ENCODE results near the gene ARID3A.
"Not testable (repeated sequence)": the region's sequence is repeated elsewhere in the genome, so short reads cannot be mapped to it uniquely, and the experiment has no call there.

ARID3A gene

DNA sequence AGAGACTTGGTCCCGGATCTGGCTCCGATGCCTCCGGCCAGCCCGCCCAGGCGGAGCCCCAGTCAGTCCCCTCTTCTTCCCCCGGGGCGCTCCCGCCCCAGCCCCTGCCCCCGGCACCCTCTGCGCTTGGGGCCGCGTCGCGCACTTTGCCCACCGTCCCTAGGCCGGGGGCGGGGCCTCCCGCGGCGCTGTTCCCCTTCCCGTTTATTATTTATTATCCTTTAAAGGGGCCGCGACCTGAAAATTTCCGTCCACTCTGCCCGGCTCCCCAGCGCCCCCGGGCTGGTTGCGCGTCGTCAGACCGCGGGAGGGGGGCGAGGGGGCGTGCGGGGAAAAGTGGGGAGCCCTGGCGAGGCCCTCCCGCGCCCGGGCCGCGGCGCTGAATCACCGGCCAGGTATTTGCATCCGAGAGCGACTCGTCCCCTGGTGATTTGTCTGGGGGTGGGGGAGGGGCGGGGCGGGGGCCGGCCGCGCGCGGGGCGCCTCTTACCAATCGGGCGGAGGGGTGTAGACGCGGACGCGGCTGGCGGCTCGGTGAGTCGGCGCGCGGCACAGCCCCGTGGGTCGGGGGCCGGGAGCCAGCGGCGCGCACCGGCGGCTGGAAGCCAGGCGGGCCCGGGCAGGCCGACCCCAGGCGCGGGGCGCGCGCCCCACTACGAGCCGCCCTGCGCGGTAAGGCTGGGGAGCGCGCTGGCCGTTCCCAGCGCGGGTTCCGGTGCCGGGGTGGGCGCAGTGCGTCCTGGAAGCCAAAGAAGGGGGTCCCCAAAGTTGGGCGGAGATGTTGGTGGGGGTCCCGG is at the start of gene ARID3A:
TSS of gene ARID3A (plus strand) at position 510 of the 797 bp plus-strand sequence. CDS start 3,494 bp downstream, outside the sequence.
- TF ChIP-seq, protein P1, sequence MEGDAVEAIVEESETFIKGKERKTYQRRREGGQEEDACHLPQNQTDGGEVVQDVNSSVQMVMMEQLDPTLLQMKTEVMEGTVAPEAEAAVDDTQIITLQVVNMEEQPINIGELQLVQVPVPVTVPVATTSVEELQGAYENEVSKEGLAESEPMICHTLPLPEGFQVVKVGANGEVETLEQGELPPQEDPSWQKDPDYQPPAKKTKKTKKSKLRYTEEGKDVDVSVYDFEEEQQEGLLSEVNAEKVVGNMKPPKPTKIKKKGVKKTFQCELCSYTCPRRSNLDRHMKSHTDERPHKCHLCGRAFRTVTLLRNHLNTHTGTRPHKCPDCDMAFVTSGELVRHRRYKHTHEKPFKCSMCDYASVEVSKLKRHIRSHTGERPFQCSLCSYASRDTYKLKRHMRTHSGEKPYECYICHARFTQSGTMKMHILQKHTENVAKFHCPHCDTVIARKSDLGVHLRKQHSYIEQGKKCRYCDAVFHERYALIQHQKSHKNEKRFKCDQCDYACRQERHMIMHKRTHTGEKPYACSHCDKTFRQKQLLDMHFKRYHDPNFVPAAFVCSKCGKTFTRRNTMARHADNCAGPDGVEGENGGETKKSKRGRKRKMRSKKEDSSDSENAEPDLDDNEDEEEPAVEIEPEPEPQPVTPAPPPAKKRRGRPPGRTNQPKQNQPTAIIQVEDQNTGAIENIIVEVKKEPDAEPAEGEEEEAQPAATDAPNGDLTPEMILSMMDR (IDR thresholded peaks at IDR 0.05; ENCODE audit: insufficient read depth, missing control alignments): no peak
- no peak for FAIRE-seq
- DNase-seq (ENCODE audit: insufficient read length, low spot score): peak; percentile 94

GRCh38 chr19:876089-876488 is 49.7 kb upstream of the ARID3A start:
- TF ChIP-seq, protein P1 (IDR thresholded peaks at IDR 0.05; ENCODE audit: insufficient read depth, missing control alignments): no peak
- no peak for FAIRE-seq
- DNase-seq (ENCODE audit: insufficient read length, low spot score): no peak

- DNase-seq (ENCODE audit: insufficient read length, low spot score) (no peak), FAIRE-seq (no peak)
- TF ChIP-seq, protein P1 (IDR thresholded peaks at IDR 0.05; ENCODE audit: insufficient read depth, missing control alignments): no peak
Observed at GRCh38 chr19:876780-877314, 49.0 kb upstream of the ARID3A start.

GRCh38 chr19:877992-878660 is 47.7 kb upstream of the ARID3A start:
- not testable (repeated sequence) for FAIRE-seq; DNase-seq (ENCODE audit: insufficient read length, low spot score)

- not testable (repeated sequence) for FAIRE-seq
Observed at GRCh38 chr19:878751-879561, 46.9 kb upstream of the ARID3A start.

DNA sequence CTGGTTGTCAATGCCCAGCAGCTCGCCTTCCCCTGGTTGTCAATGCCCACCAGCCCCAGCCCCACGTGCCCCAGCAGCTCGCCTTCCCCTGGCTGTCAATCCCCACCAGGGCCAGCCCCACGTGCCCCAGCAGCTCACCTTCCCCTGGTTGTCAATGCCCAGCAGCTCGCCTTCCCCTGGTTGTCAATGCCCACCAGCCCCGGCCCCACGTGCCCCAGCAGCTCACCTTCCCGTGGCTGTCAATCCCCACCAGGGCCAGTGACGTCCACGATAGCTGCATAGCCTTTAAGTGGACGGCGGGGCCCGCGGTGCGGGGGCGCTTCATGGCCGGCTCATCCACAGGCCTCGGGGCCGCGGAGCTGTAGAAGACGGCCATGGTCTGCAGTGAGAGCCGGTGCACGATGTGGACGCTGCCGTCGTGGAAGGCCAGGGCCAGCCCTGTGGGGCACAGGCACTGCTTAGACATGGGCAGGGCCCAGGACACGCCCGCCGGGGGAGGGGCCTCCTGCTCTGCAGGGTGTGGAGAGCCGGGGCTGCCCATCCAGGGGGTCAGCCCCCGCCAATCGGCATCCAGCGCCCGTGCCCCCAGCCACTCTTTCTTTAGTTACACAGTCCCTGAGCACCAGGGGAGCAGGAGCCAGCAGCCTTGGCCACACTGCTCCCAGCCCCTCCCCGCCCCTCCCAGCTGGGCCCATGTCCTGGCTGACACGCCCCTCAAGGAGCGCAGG is 46.0 kb upstream of the ARID3A start:
- no peak for FAIRE-seq
- TF ChIP-seq, protein P1 (IDR thresholded peaks at IDR 0.05; ENCODE audit: insufficient read depth, missing control alignments): no peak

More at GRCh38 chr19:878751-879561, 46.9 kb upstream of the ARID3A start:
- DNase-seq (ENCODE audit: insufficient read length, low spot score): not testable (repeated sequence)

DNA sequence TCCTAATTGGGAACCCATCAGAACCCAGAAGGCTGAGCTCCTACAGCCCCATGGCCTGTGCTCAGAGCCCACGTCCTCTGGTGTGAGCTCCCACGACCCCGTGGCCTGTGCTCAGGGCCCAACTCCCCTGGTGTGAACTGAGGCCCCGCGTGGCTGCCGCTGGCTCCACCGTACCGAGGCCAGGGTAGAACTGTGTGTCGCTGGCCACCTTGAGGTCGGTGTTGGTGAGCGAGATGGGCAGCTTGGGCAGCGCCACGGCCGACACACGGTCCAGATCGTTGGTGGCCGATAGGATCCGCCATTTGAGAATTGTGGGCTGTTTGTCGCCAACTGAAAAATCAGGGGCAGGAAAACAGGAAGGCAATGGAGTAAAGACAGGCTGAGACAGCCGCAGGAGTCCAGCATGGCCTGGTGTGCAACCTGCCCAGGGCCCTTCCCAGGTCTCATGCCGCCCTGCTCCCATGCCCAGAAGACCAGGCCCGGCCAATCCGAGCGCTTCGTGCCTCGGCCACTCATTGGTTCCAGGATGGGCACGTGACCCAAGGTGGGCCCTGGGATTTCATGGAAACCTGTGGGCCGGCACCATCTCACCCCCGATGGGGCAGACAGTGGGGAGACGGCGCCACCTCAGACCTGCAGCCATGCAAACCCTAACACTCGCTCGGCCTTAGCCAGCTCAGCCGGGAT is 44.3 kb upstream of the ARID3A start:
- DNase-seq (ENCODE audit: insufficient read length, low spot score) (no peak), FAIRE-seq (no peak)
- TF ChIP-seq, protein P1 (IDR thresholded peaks at IDR 0.05; ENCODE audit: insufficient read depth, missing control alignments): no peak

More for the DNA sequence above, 46.0 kb upstream of the ARID3A start:
- no peak for DNase-seq (ENCODE audit: insufficient read length, low spot score)
